LoVo (cell line): ENCODE measurements around the gene COL23A1.

ENCODE experiments used
- DNase-seq: peaks from one replicate; pipeline ENCODE4 v3.0.0-alpha.2; 2016; ENCODE audit warnings: low spot score

Gene COL23A1

DNA sequence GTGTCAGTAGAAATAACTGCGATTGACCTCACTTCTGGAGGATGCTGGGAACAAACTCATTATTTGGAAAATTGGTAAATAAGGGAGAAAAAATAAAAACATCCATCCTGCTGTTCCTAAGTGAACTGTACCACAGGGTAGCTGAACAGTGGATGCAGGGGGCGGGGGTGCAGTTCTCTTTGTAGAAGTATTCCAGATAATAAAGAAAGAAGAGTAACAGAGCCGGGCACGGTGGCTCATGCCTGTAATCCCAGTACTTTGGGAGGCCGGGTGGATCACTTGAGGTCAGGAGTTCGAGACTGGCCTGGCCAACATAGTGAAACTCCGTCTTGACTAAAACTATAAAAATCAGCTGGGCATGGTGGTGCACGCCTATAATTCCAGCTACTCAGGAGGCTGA, 132.1 kb downstream of the COL23A1 start:
- DNase-seq = no peak

DNA sequence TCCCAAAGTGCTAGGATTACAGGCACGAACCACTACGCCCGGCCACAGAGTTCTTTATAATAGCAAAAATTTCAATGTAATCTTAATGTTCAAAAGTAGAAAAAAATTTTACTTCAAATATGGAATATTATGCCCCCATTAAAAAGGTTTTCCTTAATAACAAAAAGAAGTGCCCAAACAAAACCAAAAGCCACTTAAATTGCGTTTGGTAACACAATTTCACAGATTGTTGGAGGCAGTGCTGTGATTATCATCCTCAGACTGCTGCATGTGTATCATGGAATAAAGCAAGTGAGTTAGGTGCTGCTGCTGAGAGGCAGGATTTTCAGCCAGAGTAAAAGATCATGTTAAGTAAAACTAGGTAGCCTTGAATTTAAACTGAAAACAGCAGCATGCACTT, 132.7 kb downstream of the COL23A1 start:
- no peak for DNase-seq

DNA sequence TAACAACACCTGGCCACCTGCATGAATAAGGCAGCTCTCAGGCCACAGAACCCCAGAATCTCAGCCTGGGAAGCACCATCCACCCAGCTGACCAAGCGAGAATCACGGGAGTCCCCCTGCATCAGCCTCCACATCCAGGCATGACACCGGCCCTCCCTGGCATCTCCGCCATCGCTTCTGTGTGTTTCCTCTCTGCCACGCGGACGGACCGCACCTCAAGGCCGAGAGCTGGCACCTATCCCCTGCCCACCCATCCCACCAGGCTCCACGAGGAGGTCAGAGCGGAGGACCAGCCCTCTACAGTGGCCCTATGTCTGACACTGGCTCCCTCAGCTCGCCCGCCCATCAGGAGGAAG, 134.7 kb downstream of the COL23A1 start:
- no peak for DNase-seq

DNA sequence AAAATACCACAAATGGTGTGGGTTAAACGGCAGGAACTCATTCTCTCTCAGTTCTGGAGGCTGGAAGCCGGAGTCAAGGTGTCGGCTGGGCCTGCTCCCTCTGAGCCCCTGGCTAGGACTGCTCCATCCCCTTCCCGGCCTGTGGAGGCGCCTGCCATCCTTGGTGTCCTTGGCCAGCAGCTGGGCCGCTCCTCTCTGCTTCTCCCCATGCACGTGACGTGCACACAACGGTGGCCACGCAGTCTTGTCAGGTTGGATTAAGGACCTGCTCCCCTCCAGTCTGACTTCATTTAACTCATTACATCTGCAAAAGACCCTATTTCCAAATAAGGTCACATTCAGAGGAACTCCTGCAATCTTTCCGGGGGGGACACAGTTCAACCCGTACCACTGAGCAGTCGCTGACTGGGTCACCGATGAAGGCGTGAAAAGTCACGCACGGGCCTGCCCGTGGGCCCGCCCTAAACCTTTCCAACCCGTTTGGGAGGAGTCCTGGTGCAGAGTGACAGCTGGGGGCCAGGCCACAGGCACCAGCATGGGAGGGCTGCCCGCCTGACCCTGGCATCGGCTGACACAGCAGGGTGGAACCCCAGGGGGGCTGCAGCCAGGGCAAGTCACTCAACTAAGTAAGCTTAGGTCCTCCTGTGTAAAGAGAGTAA, 135.2 kb downstream of the COL23A1 start:
- no peak for DNase-seq

DNA sequence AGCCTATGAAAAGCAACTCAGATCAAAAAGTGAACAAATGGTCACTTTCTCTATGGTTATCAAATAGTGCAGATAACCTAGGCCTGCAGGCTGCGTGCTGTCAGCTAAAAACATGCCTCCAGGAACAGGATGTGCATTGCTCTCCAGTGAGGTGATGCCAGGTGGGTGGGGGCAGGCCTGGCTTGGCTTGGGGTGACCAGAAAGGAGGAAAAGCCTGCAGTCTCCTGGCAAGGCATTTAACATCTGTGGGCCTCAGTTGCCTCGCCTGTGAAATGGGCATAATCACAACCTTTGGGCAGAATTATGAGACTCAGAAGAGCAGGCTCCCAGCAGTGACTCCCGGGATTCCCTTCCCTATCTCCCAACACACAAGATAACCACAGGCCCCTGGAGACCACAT, 135.9 kb downstream of the COL23A1 start:
- no peak for DNase-seq

DNA sequence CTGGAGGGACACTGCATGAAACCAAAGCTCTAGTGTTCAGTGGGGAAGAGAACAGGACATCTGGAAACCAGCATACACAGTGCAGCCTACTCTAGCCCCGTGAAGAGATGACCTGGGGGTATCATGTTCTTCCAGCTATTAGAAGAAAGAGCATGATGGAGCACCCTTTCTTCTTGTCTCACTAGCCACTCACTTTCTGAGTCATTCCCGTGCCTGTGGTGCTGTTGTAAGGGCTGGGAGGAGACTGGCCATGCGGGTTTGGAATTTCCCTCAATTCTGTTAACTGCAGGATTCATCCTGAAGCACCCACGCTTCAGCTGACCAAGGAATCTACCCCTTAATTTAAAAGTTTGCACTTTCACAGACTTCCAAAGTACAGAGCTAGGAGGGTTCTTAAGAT, 137.0 kb downstream of the COL23A1 start:
- DNase-seq = no peak

DNA sequence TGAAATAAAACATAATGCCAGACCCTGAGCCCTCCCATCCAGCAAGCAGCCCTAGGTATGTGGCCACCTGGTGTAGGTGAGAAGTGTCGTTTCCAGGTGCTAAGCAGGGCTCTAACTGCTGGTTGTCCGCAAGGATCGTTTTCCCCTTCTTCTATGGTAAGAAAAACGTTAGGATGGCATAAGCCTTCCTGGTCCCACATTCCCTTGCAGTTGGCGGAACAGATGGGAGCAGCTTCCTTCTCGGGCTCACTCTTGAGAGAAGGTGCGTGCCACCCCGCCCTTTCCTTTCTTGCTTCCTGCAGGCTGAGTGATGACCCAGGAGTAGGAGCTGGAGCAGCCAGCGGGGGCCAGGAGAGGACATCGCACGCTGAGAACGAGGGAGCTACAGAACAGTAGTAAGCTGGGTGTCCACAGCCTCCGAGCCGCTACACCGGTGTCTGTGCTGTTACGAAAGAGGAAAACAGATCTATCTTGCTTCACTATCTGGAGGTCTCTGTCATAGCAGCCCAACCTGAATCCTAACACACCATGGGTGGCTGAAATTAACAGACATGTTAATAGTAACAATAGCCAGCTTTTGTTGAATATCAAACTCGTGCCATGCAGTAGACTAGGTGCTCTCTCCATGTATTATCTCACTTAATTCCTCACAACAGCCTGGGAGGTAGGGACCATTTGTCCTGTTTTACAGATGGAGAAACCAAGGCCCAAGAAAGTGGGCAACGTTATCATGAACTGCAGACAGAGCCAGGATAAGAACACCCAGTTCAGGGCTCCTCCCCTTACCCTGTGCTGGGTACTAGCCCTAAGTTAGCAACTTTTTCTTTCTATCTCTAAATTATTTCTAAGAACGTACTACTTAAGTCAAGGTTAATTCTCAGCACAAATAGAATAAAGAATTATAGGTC, 139.8 kb downstream of the COL23A1 start:
- DNase-seq = no peak

DNA sequence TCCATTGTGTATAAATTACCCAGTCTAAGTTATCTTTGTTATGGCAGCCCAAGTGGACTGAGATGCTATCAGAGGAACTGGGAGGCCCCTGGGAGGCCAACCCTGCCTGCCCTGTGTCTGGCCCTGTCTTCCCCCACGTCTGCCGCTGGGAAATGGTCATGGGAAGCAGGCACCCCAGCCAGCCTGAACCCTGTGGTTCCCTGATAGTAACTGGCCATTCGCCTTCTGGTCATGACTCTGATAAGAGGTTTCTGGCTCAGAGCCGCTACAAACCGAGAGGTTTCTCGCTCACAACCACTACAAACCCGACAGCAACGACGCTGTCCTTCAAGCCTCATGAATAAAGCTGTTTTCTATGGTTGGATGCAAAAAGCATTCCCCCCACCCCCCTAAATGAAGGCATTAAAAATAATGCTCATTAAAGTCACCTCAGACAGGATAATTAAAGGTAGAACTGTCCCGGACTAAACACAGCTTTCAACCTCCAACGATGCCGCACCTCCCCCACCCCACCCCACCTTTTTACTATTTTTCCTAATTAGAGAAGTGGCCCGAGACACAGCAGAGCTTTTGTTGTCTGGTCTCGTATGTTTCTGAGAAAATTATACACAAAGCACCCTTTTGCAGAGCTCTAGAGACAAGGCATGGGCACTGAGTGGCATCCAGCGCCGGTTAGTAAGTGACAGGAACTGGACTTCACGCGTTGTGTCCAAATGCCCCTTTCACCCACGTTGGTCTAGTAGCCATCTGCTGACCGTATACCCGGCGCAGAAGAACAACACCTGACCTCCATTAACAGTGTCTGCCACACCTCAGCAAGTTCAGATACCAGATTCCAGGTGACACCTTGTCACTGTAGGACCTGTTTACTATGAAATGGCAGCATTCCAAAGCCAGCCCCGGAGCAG, 140.8 kb downstream of the COL23A1 start:
- no peak for DNase-seq

DNA sequence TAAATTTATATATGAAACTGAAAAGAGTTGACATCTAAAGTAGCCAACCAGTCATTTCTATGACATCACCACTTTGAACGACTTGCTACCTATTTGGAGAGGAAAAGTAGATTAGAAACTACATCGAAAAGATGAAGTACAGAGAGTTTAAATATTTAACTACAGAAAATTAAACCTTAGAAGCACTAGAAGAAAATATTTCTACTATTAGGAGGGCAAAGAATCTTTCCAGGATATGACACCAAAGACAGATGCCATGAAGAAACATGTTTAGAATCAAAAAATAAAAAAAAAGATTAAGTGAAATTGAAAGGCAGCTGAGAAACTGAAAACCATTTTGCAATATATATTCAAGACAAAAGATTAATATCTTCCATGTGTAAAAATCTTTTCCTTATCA, 144.7 kb downstream of the COL23A1 start:
- no peak for DNase-seq

DNA sequence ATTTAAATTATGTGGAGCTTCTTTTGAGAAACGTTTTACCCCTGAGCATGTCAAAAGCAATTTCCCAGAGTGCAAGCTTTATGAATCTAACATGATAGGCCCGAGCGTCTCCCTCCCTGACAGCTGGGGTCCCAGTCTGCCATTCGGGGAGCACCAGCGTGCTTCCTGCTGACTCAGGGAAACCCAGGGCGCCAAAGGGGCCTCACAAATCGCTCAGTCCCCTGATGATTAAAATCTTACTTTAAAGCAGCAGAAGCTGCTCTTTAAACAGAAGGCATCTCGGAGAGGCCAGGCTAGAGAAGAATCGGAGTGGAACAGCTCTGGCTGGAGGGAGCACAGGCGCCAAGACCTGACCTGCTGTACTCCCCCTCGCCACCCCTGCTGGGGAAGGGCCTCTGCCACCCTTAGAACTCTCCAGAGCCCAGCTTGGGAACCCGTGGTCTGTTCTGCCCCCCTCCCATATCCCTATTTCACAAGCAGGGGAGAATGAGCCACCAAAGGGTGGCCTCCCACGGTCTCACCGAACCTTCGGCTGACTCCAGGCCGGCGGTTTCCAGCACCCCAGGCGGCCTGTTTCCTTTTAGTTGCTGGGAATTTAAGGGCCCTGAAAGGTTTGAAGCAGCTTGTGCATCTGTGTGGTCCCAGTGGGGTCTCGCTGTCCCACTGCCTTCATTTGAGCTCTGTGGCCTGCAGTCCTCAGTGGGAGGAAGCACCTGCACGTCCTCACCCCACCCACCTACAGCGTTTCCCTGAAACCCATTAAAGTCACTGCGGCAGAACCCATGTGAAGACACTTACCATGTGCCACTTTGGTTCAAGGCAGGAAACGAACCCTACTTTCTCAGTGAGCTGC, 147.6 kb downstream of the COL23A1 start:
- no peak for DNase-seq

DNA sequence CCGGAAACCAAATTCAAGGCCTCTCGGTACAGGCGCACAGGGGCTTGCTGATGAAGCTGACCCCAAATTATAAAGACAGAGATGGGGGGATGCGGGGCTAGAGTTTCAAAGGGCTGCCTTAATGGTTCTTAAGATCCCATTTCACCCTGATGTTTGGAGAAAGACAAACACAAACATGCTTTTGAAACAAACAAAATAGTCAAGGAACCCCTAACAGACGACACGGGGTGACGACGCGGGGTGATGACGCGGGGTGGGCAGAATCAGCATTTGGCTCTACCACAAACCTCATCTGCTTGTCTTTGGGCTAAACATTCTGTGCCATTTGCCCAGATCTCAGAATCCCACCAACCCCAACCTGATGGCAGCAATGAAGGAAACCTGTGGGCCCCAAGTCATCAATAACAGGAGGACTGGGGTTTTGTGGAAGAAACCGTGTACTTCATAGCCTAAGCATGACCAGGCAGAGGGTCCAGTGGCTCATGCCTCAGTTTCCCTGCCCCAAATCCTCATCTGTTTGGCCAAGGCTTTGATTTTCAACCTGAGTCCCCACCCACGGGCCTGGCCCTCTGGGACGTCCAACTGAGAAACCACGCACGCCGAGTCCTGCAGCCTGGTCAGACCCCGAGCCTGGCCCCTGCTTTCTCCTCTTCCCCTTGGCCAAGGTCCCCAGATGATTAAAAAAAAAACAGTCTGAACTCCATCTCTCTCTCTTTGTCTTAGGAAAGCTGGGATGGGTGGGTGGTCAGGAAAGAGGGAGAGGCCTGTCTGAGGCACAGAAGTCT, 148.5 kb downstream of the COL23A1 start:
- DNase-seq = no peak

DNA sequence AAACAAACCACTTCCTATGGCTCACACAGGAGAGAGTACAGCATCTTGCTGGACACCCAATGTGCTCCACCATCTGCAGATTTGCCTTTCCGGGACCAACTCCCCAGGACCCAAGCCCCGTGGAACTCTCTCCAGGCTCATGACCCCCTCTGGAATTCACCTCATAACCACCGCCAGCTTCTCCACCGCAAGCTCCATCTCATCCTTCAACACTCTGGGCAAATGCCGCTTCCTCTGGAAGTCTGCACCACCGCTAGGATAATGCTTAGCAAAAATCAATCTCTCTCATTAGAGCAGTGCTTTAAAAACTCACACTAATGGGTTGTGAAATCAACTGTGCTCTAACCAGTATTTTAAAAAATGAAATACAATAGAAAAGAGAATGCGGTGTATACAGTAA, 150.0 kb downstream of the COL23A1 start:
- no peak for DNase-seq

DNA sequence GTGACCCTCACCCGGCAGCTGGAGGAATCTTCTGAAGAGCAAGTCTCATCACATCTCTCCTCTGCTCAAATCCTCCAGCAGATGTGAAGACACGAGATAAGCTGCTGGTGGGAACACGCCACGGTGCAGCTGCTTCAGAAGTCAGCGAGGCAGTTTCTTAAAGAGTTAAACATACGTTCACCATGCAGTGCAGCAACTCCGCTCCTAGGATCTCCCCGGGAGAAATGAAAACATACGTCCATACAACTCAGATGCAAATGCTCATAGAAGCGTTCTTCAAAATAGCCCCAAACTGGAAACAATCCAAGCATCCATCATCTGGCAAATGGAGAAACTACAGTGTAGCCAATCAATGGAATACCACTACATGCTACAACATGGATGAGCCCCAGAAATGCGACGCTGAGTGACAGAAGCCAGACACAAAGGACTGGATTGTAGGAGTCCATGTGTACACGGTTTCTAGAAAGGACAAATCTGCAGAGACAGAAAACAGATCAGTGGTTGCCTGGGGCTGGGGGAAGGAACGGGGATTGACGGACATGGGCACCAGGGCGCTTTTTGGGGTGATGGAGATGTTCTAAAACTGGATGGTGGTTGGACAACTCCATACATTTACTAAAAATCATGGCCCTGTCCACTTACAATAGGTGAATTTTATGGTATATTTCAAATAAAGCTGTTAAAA, 150.6 kb downstream of the COL23A1 start:
- no peak for DNase-seq

DNA sequence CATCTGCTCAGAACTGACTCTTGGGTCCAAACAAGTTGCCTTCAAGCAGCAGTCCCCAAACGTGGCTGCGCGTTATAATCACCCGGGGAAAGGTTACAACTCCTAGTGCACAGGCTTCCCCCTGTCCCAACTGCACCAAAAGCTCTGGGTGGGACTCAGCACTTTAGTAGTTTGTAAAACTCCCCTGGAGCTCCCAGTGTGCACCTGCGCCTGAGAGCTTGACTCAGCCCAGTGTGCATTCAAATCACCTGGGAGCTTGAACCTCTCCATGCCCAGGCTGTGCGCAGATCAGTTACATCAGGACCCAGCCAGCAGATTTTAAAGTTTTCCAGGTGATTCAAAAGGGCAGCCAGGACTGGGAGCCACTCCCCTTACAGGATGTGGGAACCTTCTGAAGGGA, 151.4 kb downstream of the COL23A1 start:
- no peak for DNase-seq

DNA sequence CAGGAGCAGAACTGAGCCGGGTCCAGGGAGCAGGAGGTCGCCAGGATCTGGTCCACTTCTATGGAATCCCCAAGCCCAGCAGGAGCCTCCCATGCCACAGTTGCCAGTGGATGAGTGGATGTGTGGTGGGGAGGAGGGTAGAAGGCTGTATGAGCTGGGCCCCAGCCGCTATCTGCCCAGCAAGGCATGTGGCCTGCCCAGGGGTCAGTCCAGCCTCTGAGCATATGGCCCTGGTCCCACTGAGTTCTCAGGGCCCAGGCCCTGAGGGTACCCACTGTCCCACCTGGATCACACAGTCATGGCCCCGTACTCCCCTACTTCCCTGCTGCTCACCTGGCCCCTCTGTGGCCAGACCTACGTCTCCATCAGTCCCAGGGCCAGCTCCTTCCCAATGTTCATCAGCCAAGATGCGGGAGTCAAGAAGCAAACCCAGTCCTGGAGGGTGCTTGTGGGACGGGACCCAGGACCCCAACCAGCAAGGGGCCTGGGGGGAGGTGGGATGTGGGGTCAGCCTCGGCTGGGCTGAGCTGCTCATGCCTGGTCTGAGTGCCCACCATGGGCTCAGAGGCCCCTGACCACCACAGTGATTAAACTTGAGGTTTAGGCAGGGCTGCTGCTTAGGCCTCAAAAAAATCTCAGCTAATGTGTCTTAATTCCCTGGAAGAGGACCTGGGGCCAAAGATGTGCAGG, 152.7 kb downstream of the COL23A1 start:
- no peak for DNase-seq

DNA sequence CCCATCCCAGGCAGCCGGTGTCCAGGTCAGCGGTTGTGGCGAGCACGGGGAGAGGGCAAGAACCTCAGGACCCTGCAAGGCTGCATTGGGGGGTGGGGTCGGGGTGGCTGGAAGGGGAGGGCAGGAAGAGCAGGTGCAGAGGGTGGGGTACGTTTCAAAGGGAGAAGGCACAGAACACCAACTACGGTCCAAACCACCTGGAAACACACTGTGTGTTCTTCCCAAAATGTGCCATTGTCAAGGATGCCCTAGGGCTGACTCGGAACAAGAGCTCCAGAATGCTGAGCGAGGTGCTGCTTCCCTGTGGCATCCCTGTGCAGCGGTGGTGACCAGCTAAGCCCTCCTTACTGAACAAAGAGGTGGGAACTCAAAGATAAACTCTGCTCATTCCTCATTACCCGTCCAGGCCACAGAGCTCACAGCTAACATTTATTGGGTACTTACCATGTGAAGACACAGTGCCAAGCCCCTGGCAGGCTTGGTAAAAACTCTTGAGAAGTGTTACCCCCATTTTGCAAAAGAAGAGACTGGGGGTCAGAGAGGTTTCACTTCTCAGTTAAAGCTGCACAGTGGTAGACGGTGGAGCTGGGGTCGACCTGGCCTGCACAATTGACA, 153.8 kb downstream of the COL23A1 start:
- no peak for DNase-seq

DNA sequence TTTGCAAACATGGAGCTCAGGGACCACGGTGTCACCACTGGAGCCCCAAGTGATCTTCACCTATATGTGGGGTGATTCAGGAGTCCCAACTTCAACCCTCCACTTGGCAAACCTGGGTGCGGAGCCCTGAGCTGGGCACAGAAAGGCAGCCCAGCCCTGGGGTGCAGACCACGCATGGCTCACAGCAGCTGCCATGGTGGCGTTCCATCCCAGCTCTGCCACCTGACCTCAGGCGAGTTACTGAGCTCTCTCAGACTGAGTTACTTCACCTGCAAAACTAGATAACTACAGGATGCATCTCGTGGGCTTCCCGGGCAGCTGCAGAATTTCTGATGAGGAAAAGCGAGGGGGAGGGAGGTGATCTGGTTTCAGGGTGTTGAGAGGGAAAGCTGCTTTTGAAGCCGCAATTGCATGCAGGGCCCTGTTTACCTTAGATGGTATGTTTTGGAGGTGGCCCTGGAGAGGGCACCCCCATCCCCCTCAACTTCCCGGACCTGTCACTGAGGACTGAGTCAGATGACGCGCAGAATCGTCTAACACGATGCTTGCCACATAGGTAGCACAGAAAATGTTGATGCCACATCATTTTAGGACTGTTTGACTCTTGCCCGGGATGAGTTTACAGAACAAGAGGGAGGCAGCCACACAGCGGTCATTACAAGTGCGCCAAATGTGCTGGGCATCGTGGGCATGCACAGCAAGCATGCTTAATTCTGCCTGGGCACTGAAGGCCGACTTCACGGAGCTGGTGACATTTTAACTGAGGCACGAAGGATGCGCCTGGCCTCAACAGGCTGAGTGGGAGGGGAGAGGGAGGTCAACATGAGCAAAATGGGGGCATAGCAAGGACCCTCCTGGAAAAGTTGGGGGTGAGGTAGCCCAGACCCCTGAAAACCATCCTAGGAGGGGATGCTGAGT, 154.6 kb downstream of the COL23A1 start:
- no peak for DNase-seq

DNA sequence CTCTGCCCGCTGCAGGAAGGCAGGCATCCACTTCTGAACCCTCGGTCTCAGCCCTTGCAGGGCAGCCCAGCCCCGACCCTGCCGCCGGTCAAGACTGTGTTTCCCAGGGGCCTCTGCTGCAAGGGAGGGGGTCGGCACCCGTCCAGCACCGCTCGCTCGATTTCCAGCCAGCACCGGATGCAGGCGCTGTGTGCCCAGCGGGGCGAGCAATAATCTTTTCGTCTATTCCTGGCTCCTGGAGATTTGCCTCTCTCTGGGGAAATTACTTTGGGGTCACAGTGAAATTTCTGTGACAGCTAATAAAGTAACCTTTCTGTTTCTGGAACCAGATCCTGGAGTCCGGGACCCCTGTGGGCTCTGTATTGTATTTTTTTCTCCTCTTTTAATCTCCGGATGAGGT, 155.3 kb downstream of the COL23A1 start:
- no peak for DNase-seq
